Activated CD4-positive, alpha-beta T cell treated with anti-CD3 and anti-CD28 coated beads, Interleukin-2, amount 50 U/mL, for 1 hour (primary cell): ENCODE results near the gene CRACDL.
"Not testable (repeated sequence)": the region's sequence is repeated elsewhere in the genome, so short reads cannot be mapped to it uniquely, and the experiment has no call there.

ENCODE experiments used
- DNase-seq: peaks from one replicate; pipeline ENCODE4 v3.0.0-alpha.2; 2020

The CRACDL gene

GRCh38 chr2:98771721-98772524 lies 164.1 kb downstream of the CRACDL start:
- DNase-seq = peak; percentile 53

GRCh38 chr2:98771264-98771663 lies 164.8 kb downstream of the CRACDL start:
- DNase-seq = no peak

GRCh38 chr2:98769784-98770183 lies 166.2 kb downstream of the CRACDL start:
- DNase-seq = peak; percentile 30

GRCh38 chr2:98769114-98769476 lies 166.9 kb downstream of the CRACDL start:
- DNase-seq = no peak

DNA sequence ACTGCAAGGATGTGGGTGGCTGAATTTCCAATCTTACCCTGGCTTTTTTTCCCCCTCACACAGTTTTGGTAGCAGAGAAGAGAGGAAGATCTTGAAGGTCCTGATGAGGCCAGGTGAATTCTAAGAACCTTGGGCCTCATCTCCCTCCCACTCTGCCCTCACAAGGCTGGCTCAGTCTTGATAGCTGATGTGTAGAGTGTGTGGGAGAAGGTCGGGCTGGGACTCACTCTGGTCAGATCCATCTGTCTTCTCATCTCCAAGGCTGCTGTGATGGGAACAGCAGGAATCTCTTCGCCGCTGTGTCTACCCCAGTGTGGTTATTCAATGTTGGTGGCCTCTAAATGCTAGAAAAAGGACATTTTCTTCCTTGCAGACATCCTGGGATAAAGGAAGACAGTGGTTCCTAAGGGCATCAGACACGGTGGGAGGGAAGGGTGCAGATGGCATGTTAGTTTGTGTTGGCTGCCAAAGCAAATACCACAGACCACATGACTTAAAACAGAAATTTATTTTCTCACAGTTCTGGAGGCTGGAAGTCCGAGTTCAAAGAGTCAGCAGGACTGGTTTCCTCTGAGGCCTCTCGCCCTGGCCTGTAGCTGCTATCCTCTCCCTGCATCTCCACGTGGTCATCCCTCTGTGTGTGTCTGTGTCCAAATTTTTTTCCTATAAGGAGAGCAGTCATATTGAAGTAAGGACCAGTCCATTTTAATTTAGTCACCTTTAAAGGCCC lies 167.5 kb downstream of the CRACDL start:
- no peak for DNase-seq

GRCh38 chr2:98764499-98764898 lies 171.5 kb downstream of the CRACDL start:
- no peak for DNase-seq

DNA sequence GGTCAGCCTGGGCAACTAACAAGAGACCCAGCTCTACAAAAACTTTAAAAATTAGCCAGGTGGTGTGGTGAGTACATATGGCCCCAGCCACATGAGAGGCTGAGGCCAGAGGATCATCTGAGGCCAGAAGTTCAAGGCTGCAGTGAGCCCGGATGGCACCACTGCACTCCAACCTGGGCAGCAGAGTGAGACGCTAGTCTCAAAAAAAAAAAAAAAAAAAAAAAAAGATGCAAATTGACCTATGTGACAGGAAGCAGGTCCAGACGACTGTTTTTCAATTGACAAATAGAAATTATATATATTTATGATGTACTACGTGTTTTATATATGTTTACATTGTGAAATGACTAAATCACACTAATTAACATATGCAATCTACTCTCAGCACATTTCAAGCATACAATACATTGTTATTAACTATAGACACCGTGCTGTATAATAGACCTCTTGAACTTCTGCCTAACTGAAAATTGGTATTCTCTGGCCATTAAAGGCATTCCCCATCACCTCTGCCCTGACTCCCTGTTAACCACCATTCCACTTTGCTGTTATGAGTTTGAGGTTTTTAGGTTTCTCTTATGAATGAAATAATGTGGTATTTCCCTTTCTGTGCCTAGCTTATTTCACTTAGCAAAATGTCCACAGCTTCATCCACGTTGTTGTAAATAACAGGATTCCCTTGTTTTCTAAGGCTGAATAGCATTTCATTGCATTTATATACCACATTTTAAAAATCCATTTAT lies 172.6 kb downstream of the CRACDL start:
- no peak for DNase-seq

DNA sequence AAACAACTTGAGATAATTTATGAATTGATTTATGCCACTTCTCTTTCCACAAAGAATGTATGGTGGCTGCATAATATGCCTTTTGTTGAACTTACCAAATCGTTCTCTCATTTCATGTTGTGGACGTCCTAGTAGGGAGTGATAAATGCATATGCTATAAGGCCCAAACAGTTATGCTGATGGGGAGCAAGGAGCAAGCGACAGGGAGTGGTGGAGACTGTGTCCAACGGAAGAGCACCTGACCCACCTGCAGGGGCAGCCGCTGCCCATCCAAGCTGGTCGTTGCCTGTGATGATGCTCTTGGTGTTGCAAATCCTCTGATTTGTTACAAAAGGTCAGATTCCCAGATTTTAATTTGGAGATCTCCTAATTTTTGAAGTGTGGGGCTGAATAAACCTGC lies 174.1 kb downstream of the CRACDL start:
- no peak for DNase-seq

GRCh38 chr2:98761267-98761781 lies 174.7 kb downstream of the CRACDL start:
- peak; percentile 71 for DNase-seq

GRCh38 chr2:98759827-98760625 lies 176.0 kb downstream of the CRACDL start:
- DNase-seq = no peak

DNA sequence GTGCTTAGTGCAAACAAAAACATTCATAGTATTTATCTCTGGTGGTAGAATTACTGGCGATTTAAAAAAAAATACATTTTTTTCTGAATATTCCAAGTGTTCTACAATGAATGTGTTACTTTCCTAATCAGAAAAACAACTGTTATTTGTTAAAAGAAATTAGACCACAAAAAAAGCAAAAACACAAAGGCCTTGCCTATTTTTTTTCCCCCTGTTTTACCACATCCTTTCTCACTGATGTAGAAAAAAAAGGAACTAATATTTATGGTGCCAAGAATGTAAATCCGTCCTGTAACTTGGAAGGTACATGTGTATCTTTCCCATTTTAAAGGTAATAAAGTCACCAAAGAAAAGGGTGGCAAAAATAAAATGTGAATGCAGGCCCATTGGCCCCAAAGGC lies 176.7 kb downstream of the CRACDL start:
- DNase-seq = no peak

DNA sequence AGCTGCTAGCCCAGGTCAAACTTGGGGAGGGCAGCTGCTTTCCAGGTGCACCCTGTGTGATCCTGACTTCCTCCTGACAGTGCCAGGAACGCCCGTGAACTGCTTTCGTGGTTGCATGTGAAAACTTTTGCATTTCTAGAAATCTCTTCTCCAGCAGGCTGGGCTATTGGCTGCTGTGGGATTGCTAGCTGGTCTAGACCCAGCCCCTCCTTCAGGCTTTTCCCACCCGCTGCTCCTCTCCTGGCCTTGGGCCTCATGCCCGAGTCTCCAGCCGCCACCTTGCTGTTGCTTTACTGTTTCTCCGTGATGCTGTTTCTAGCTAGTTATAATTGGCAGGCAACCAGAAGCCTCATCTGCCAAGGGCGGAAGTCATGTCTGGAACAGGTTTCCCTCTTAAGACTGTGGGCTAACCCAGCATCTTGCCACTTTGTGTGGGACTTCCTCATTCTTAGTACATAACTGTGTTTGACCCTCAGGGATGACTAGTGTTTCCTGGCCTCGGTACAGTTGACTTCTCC lies 178.1 kb downstream of the CRACDL start:
- DNase-seq = peak; percentile 61

- DNase-seq = no peak
Measured at GRCh38 chr2:98753801-98754200, 182.2 kb downstream of the CRACDL start.

DNA sequence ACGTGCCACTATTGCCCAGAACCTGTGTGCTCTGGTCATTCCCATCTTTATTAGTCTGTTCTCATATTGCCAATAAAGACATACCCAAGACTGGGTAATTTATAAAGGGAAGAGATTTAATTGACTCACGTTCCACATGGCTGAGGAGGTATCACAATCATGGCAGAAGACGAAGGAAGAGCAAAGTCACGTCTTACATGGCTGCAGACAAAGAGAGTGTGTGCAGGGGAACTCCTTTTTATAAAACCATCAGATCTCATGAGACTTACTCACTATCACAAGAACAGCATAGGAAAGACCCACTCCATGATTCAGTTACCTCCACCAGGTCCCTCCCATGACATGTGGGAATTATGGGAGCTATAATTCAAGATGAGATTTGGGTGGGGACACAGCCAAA lies 183.3 kb downstream of the CRACDL start:
- DNase-seq = not testable (repeated sequence)

- no peak for DNase-seq
Measured at GRCh38 chr2:98751748-98752147, 184.3 kb downstream of the CRACDL start.

DNA sequence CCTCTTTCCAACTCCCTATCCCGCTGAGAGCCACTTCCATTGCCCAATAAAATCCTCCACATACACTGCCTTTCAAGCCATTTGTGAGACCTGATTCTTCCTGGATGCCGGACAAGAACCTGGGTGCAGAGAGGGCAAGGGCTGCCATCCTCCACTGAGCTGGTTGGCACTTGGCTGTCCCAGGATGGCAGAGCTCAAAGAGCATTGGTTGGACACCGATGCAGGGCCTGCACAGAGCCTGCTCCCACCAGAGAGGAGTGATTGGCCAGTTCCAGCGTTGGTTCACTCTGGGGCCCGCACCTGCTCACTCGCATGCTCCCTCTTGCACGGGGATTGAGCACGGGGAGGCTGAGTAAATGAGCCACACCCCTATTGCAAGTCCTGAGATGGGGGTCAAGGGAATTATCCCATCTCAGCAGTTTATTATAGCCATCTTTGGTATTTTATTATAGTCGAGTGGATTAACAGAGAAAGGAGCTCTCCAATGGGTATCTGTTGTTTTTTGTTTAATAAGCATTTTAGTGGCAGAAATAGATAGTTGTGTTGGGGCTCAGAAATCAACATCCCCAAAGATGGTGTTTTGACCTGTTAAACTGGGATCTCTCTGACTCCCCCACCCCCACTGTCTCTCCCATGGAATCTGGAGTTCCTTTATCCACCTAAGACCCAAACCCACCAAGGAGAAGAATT lies 185.3 kb downstream of the CRACDL start:
- no peak for DNase-seq

GRCh38 chr2:98749066-98749450 lies 187.0 kb downstream of the CRACDL start:
- DNase-seq = no peak

- no peak for DNase-seq
Measured at GRCh38 chr2:98748292-98749065, 187.5 kb downstream of the CRACDL start.

DNA sequence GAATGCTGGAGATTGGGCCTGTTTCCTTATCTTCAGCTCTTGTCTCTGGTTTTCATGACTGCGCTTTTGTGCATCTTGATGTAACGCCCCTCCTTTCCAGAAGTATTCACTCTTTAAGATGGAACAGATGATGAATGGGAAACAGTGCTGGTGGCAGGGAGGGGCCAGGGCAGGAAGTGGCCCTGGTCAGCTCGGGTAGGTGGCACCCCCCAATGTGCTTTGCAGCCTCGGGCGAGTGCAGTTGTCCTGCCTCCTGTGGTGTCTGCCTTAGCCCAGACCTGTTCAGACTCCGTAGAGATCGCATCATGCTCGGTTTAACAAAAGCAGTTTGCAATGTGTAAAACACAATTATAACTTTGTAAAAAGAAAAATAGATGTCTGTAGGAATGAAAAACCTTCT lies 188.1 kb downstream of the CRACDL start:
- no peak for DNase-seq

- DNase-seq = no peak
Measured at GRCh38 chr2:98746426-98746825, 189.6 kb downstream of the CRACDL start.

- no peak for DNase-seq
Measured at GRCh38 chr2:98744595-98744994, 191.4 kb downstream of the CRACDL start.
